ACC112 (cell line): Measurements from ENCODE around the gene SPDYE2B.
"Not testable (repeated sequence)": the region's sequence is repeated elsewhere in the genome, so short reads cannot be mapped to it uniquely, and the experiment has no call there.

ENCODE experiments used
- H2AFZ ChIP-seq: fragments of 200-600 bp; sonication (generic); one replicate; pipeline ENCODE4 v1.6.0; 2017; ENCODE audit warnings: antibody characterized with exemption, low read length; ENCODE audit not compliant: unreplicated experiment
- H3K27ac ChIP-seq: fragments of 200-600 bp; sonication (generic); 2 replicates; pipeline ENCODE4 v1.5.1; 2014; ENCODE audit warnings: low read depth, mild to moderate bottlenecking, antibody characterized with exemption, low read length, moderate library complexity
- H3K27me3 ChIP-seq: fragments of 200-600 bp; sonication (generic); 2 replicates; pipeline ENCODE4 v1.6.1; 2014; ENCODE audit warnings: mild to moderate bottlenecking, antibody characterized with exemption, low read length, moderate library complexity, mixed read lengths; ENCODE audit not compliant: insufficient read depth
- H3K36me3 ChIP-seq: fragments of 200-600 bp; sonication (generic); 2 replicates; pipeline ENCODE4 v1.6.1; 2016; ENCODE audit warnings: mild to moderate bottlenecking, antibody characterized with exemption, low read length, moderate library complexity, mixed read lengths; ENCODE audit not compliant: insufficient read depth
- H3K4me1 ChIP-seq: fragments of 200-600 bp; sonication (generic); one replicate; pipeline ENCODE4 v1.6.1; 2016; ENCODE audit warnings: low read length, mixed read lengths; ENCODE audit not compliant: insufficient read depth, unreplicated experiment, control insufficient read depth
- H3K4me3 ChIP-seq: fragments of 200-600 bp; sonication (generic); 2 replicates; pipeline ENCODE4 v1.5.1; 2014; ENCODE audit warnings: mild to moderate bottlenecking, low read depth, low read length
- H3K79me2 ChIP-seq: fragments of 200-600 bp; sonication (generic); one replicate; pipeline ENCODE4 v1.6.0; 2016; ENCODE audit warnings: low read length; ENCODE audit not compliant: control insufficient read depth, unreplicated experiment, insufficient read depth

The SPDYE2B gene

GRCh38 chr7:102614873-102615272, 35.2 kb upstream of the SPDYE2B start:
- not testable (repeated sequence) for H3K27me3 ChIP-seq, H3K27ac ChIP-seq, H3K4me3 ChIP-seq, H3K4me1 ChIP-seq, H3K79me2 ChIP-seq, H2AFZ ChIP-seq, H3K36me3 ChIP-seq

GRCh38 chr7:102615930-102616329, 34.2 kb upstream of the SPDYE2B start:
- H3K4me1 ChIP-seq, H3K79me2 ChIP-seq, H3K4me3 ChIP-seq, H3K27ac ChIP-seq, H2AFZ ChIP-seq, H3K27me3 ChIP-seq, H3K36me3 ChIP-seq: not testable (repeated sequence)

- not testable (repeated sequence) for H3K4me1 ChIP-seq, H2AFZ ChIP-seq, H3K36me3 ChIP-seq, H3K27me3 ChIP-seq, H3K27ac ChIP-seq, H3K79me2 ChIP-seq
- peak within 1 kb of the TSS; percentile 56; the same call in 1 of the 2 replicates for H3K4me3 ChIP-seq
Measured at GRCh38 chr7:102616507-102617125, 33.5 kb upstream of the SPDYE2B start, which contains the start of gene RASA4. Gene RASA4, minus strand, starts transcription at chr7:102616756. Its CDS starts 67 bp downstream, at chr7:102616689.

GRCh38 chr7:102618122-102618521, 32.0 kb upstream of the SPDYE2B start:
- H3K36me3 ChIP-seq, H3K79me2 ChIP-seq, H3K4me1 ChIP-seq, H3K4me3 ChIP-seq, H3K27me3 ChIP-seq, H3K27ac ChIP-seq, H2AFZ ChIP-seq: not testable (repeated sequence)

- not testable (repeated sequence) for H3K27ac ChIP-seq, H3K27me3 ChIP-seq, H3K4me3 ChIP-seq, H3K79me2 ChIP-seq, H2AFZ ChIP-seq, H3K36me3 ChIP-seq, H3K4me1 ChIP-seq
Measured at GRCh38 chr7:102627271-102627904, 22.7 kb upstream of the SPDYE2B start.

- H2AFZ ChIP-seq, H3K4me1 ChIP-seq, H3K27me3 ChIP-seq, H3K36me3 ChIP-seq, H3K4me3 ChIP-seq, H3K79me2 ChIP-seq, H3K27ac ChIP-seq: not testable (repeated sequence)
Measured at GRCh38 chr7:102630622-102631021, 19.5 kb upstream of the SPDYE2B start.

GRCh38 chr7:102634299-102634698, 15.8 kb upstream of the SPDYE2B start:
- not testable (repeated sequence) for H3K27me3 ChIP-seq, H3K79me2 ChIP-seq, H3K4me1 ChIP-seq, H2AFZ ChIP-seq, H3K27ac ChIP-seq, H3K36me3 ChIP-seq, H3K4me3 ChIP-seq

GRCh38 chr7:102635354-102635753, 14.8 kb upstream of the SPDYE2B start:
- not testable (repeated sequence) for H3K27me3 ChIP-seq, H2AFZ ChIP-seq, H3K4me3 ChIP-seq, H3K36me3 ChIP-seq, H3K79me2 ChIP-seq, H3K27ac ChIP-seq, H3K4me1 ChIP-seq

GRCh38 chr7:102636956-102637355, 13.2 kb upstream of the SPDYE2B start:
- not testable (repeated sequence) for H3K4me3 ChIP-seq, H3K79me2 ChIP-seq, H2AFZ ChIP-seq, H3K27ac ChIP-seq, H3K4me1 ChIP-seq, H3K27me3 ChIP-seq, H3K36me3 ChIP-seq

- H3K79me2 ChIP-seq, H3K4me3 ChIP-seq, H2AFZ ChIP-seq, H3K27ac ChIP-seq, H3K27me3 ChIP-seq, H3K4me1 ChIP-seq, H3K36me3 ChIP-seq: not testable (repeated sequence)
Measured at GRCh38 chr7:102638848-102639247, 11.3 kb upstream of the SPDYE2B start.

GRCh38 chr7:102642691-102643090, 7.4 kb upstream of the SPDYE2B start, which contains the start of gene UPK3BL1:
Gene UPK3BL1, minus strand, starts transcription at chr7:102642791. Its CDS starts 50 bp downstream, at chr7:102642741.
- not testable (repeated sequence) for H3K27me3 ChIP-seq, H3K4me3 ChIP-seq, H3K36me3 ChIP-seq, H3K79me2 ChIP-seq, H3K27ac ChIP-seq, H2AFZ ChIP-seq, H3K4me1 ChIP-seq
